CD14-positive monocyte (primary cell): ENCODE results near the gene C6orf47. TPM values are rescaled to one million over a fixed set of nuclear protein-coding genes. Genes with fewer than 3 reads are reported as not detected.

ENCODE experiments used
- DNase-seq, 3 donors: peaks; one replicate each; pipeline ENCODE4 v3.0.0-alpha.2; 2011 to 2022
- H2AFZ ChIP-seq: 2 replicates; pipeline ENCODE4 v1.6.0; 2012; ENCODE audit warnings: mild to moderate bottlenecking, low read depth, low read length, inconsistent platforms; ENCODE audit not compliant: insufficient read depth, poor library complexity, severe bottlenecking
- H3K27ac ChIP-seq, 2 donors: 1 replicate in 1 of 2; 2 replicates in 1 of 2; pipeline ENCODE4 v1.5.1; 2012 to 2013; ENCODE audit warnings: low read length in 2 of 2, control low read depth in 1 of 2, inconsistent platforms in 1 of 2, low read depth in 1 of 2, mild to moderate bottlenecking in 1 of 2
- H3K27me3 ChIP-seq, 2 donors: one replicate each; pipeline versions ENCODE4 v1.6.0 to v1.6.1; 2011 to 2013; ENCODE audit warnings: low read length in 2 of 2; ENCODE audit not compliant: control insufficient read depth in 2 of 2, insufficient read depth in 2 of 2
- H3K36me3 ChIP-seq, 2 donors: replicated peaks in 1 of 2; 1 replicate in 1 of 2; 2 replicates in 1 of 2; pipeline versions ENCODE4 v1.5.1 to v1.6.1; 2012 to 2013; ENCODE audit warnings: low read length in 2 of 2, control low read depth in 1 of 2, inconsistent platforms in 1 of 2, mild to moderate bottlenecking in 1 of 2; ENCODE audit not compliant: insufficient read depth in 2 of 2, control insufficient read depth in 1 of 2
- H3K4me1 ChIP-seq, 2 donors: 1 replicate in 1 of 2; 2 replicates in 1 of 2; pipeline versions ENCODE4 v1.5.1 to v1.6.1; 2012 to 2013; ENCODE audit warnings: low read length in 2 of 2, control low read depth in 1 of 2, inconsistent platforms in 1 of 2, mild to moderate bottlenecking in 1 of 2, moderate library complexity in 1 of 2; ENCODE audit not compliant: insufficient read depth in 2 of 2, control insufficient read depth in 1 of 2
- H3K4me2 ChIP-seq: replicated peaks from 2 replicates; pipeline ENCODE3; 2012; ENCODE audit warnings: low read length, moderate library complexity, mild to moderate bottlenecking; ENCODE audit not compliant: poor library complexity, severe bottlenecking; ENCODE audit errors: extremely low read depth
- H3K4me3 ChIP-seq, 3 experiments: fragments of 200-600 bp in 1 of 3; sonication (generic) in 1 of 3; replicated peaks in 1 of 3; 1 replicate in 2 of 3; 2 replicates in 1 of 3; pipeline ENCODE4 v1.5.1; 2011 to 2013; ENCODE audit warnings: low read length in 3 of 3, mild to moderate bottlenecking in 3 of 3, control low read depth in 2 of 3, low read depth in 2 of 3, inconsistent platforms in 1 of 3, moderate library complexity in 1 of 3
- H3K79me2 ChIP-seq: 2 replicates; pipeline ENCODE4 v1.6.0; 2012; ENCODE audit warnings: mild to moderate bottlenecking, control low read depth, inconsistent platforms, low read length, moderate library complexity; ENCODE audit not compliant: insufficient read depth
- H3K9ac ChIP-seq: 2 replicates; pipeline ENCODE4 v1.6.0; 2017; ENCODE audit warnings: low read length, mild to moderate bottlenecking; ENCODE audit not compliant: insufficient read depth, poor library complexity, severe bottlenecking
- H3K9me3 ChIP-seq, 2 donors: replicated peaks in 1 of 2; 1 replicate in 1 of 2; 2 replicates in 1 of 2; pipeline versions ENCODE4 v1.5.1 to v1.6.1; 2012 to 2013; ENCODE audit warnings: low read length in 2 of 2, control low read depth in 1 of 2; ENCODE audit not compliant: control insufficient read depth in 1 of 2, insufficient read depth in 1 of 2
- H4K20me1 ChIP-seq: 2 replicates; pipeline ENCODE4 v1.6.0; 2012; ENCODE audit warnings: mild to moderate bottlenecking, low read length, control low read depth, moderate library complexity; ENCODE audit not compliant: insufficient read depth
- H3K27ac Mint-ChIP-seq, 7 donors: one replicate each; pipeline ENCODE4 v1.8.0; 2020; ENCODE audit warnings: mild to moderate bottlenecking in 7 of 7, mixed read lengths in 7 of 7, moderate library complexity in 6 of 7, inconsistent platforms in 2 of 7
- H3K27me3 Mint-ChIP-seq, 3 donors: one replicate each; pipeline ENCODE4 v1.8.0; 2021 to 2022; ENCODE audit warnings: low read depth in 3 of 3, mild to moderate bottlenecking in 3 of 3, mixed read lengths in 3 of 3, moderate library complexity in 3 of 3, inconsistent platforms in 1 of 3
- H3K36me3 Mint-ChIP-seq, 2 donors: one replicate each; pipeline ENCODE4 v1.8.0; 2020; ENCODE audit warnings: mixed read lengths in 2 of 2, inconsistent platforms in 1 of 2, mild to moderate bottlenecking in 1 of 2
- H3K4me1 Mint-ChIP-seq: one replicate; pipeline ENCODE4 v1.8.0; 2020; ENCODE audit warnings: mild to moderate bottlenecking, mixed read lengths
- H3K4me3 Mint-ChIP-seq, 2 donors: one replicate each; pipeline ENCODE4 v1.8.0; 2020; ENCODE audit warnings: mild to moderate bottlenecking in 2 of 2, mixed read lengths in 2 of 2, moderate library complexity in 1 of 2
- H3K9me3 Mint-ChIP-seq, 7 donors: one replicate each; pipeline ENCODE4 v1.8.0; 2020 to 2022; ENCODE audit warnings: mixed read lengths in 7 of 7, mild to moderate bottlenecking in 6 of 7, moderate library complexity in 6 of 7, inconsistent platforms in 2 of 7
- CTCF ChIP-seq: fragments of 200-600 bp; IDR thresholded peaks from one replicate; pipeline ENCODE4 v1.8.0; 2022; ENCODE audit warnings: antibody characterized with exemption, mild to moderate bottlenecking
- WGBS: methylation state at CpG from one replicate; pipeline ENCODE4 v1.1.5; 2013; ENCODE audit warnings: missing lambda C conversion rate; ENCODE audit not compliant: insufficient coverage; 5-methylcytosine and 5-hydroxymethylcytosine counted together
- intact Hi-C, 2 donors: fragments of 100-400 bp; cut with micrococcal nuclease; formaldehyde crosslinking; loops; one replicate each; pipeline versions ENCODE4 v1.15.0 to v1.15.1; 2023
- polyA plus RNA-seq, 3 donors: library from polyadenylated mRNA; depleted of rRNA in 1 of 3; unstranded in 2 of 3; stranded (reverse) in 1 of 3; fragments of 300-500 nt in 2 of 3; fragments of >200 nt in 1 of 3; fragmentation: Illumina TruSeq in 2 of 3; gene quantifications; 1 replicate in 2 of 3; 2 replicates in 1 of 3; pipeline ENCODE4 v1.2.3, GENCODE V29; 2012 to 2021

C6orf47 gene
- polyA plus RNA-seq, 3 donors, result 8.0 to 23.4 (median 18.1) TPM

- Histone ChIP-seq H4K20me1 (no peaks in the 10 kb centered on the region), H3K4me1 (peaks cover 12 to 14% of the 10 kb centered on the region in 2 donors), H3K4me3 (no peak overlapping the region), H3K79me2 (no peaks in the 10 kb centered on the region), H3K4me2 (no peak overlapping the region), H2AFZ (no peak overlapping the region), H3K9me3 (no peaks in the 10 kb centered on the region), H3K9ac (no peak overlapping the region), H3K27me3 (no peaks in the 10 kb centered on the region), H3K27ac (no peak overlapping the region), H3K36me3 (peaks cover 19 to 27% of the 10 kb centered on the region in 2 donors)
- 42% methylated on average over 4 of the region's 4 CpGs for WGBS
- Mint-ChIP-seq H3K36me3 (peaks cover 28 to 32% of the 10 kb centered on the region in 2 donors), H3K27me3 (peaks cover under 1 to 5% (median 2%) of the 10 kb centered on the region in 3 donors), H3K27ac (peak overlapping the region in 3 of 7 donors; percentile 1 to 41 (median 12)), H3K4me3 (no peak overlapping the region), H3K4me1 (peaks cover 21% of the 10 kb centered on the region), H3K9me3 (peaks cover 0 to 6% (median 0%) of the 10 kb centered on the region in 7 donors)
- intact Hi-C loops, result loop anchor here (5.0 to 10.0 kb wide), 2 partner anchors 91 to 278 kb away; partner anchors contain the start of genes NELFE (in 1 of the 2) and SKIC2 (in 1 of the 2)
- DNase-seq, result no peak
- TF ChIP-seq CTCF, result no peak
Measured at GRCh38 chr6:31676322-31676903, 15.8 kb upstream of the C6orf47 start.

GRCh38 chr6:31669676-31670075 lies 9.1 kb upstream of the C6orf47 start, which contains the start of gene LY6G5B:
Gene LY6G5B (plus strand): TSS chr6:31669976. CDS start chr6:31670951, 975 bp downstream.
- H3K4me1 Mint-ChIP-seq, result peaks cover 16% of the 10 kb centered on the region
- Histone ChIP-seq H2AFZ (no peak within 1 kb of the TSS), H3K4me1 (peaks cover 14 to 21% of the 10 kb centered on the region in 2 donors), H3K79me2 (peaks cover 43% of the 10 kb centered on the region), H3K4me3 (no peak within 1 kb of the TSS), H3K9ac (no peak within 1 kb of the TSS), H3K27me3 (no peaks in the 10 kb centered on the region), H3K27ac (peak within 1 kb of the TSS in 1 of 2 donors; percentile 11), H3K9me3 (no peaks in the 10 kb centered on the region), H3K4me2 (no peak within 1 kb of the TSS), H4K20me1 (peaks cover 11% of the 10 kb centered on the region), H3K36me3 (peaks cover 64 to 75% of the 10 kb centered on the region in 2 donors)
- H3K9me3 Mint-ChIP-seq, result peaks cover 0 to 4% (median 0%) of the 10 kb centered on the region in 7 donors
- H3K36me3 Mint-ChIP-seq, result peaks cover 68 to 74% of the 10 kb centered on the region in 2 donors
- no peak within 1 kb of the TSS for H3K4me3 Mint-ChIP-seq
- WGBS, result 100% methylated on average over 4 of the region's 8 CpGs
- intact Hi-C loops, result loop anchor here (5.0 to 10.0 kb wide), 6 partner anchors 33 to 288 kb away; partner anchors contain the start of genes NELFE (in 2 of the 2), SKIC2 (in 2 of the 2), ABHD16A (in 1 of the 2) and CLIC1 (in 1 of the 2)
- no peak for TF ChIP-seq CTCF
- no peak for DNase-seq
- peak within 1 kb of the TSS in 2 of 7 donors; percentile 69 to 70 for H3K27ac Mint-ChIP-seq
- peaks cover 0 to 1% (median 0%) of the 10 kb centered on the region in 3 donors for H3K27me3 Mint-ChIP-seq
